ENCODE measurements around the gene SLC8A1. TPM values are rescaled to one million over a fixed set of nuclear protein-coding genes. Genes with fewer than 3 reads are reported as not detected.

SLC8A1 gene
- total RNA-seq, 1 donor from 2014 or later = 18.5 TPM

DNA sequence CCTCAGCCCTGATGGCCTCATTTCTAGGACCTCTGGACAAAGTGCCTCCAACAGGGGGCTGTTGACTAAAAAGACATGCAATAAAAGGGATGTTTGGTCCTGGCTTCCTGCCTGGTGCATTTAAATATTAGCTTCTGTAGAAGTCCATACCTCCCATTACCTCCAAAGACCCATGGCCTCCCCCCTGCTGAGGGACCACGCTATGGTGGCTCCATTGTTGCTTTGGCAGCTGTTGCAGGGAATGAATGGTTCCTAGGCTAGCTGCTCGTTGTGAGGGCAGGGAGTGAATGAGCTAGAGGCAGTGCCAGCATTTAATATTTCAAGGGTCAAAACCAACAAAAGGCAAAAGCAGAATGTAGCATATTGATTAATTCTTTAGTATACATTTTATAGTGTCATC, 285.9 kb downstream of the SLC8A1 start:
- no peak for DNase-seq (ENCODE audit: low spot score)

GRCh38 chr2:40165509-40165844, 286.4 kb downstream of the SLC8A1 start:
- no peak for DNase-seq (ENCODE audit: low spot score)

DNA sequence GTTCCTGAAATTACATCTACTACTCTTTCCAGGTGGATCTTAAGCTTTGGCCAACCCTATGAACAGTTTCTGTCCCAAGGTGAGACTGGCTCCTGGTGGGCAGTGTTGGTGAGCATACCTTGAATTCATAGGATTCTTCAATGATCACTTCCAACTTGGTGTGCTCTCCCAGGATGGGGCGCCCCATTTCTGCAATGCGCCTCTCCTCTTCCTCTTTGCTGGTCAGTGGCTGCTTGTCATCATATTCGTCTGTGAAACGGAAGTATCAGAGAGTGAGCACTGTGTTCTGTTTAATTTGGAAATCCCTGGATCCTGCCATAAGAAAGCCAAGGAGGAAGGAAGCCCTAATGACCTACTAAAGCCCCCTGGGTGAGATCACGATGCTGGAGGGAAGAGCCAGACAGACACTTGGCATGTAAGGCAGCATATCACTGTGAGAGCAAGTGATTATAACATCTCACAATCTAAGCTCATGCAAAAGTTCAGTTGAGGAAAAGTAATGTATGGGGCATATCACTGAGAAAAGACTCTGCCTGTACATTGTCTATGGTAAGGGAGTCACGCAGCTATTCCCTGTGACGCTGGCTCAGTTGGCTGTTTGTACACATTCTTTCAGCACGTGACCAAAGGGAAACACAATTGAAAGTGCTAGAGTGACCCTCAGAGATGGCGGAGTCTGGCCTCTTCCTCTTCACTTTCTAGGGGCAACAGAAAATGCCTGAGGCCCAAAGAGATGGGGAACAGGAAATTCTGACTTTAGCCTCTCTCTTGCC, 287.0 kb downstream of the SLC8A1 start:
- no peak for DNase-seq (ENCODE audit: low spot score)

- no peak for DNase-seq (ENCODE audit: low spot score)
Measured at GRCh38 chr2:40161986-40162385, 289.9 kb downstream of the SLC8A1 start.

GRCh38 chr2:40160751-40161218, 291.1 kb downstream of the SLC8A1 start:
- no peak for DNase-seq (ENCODE audit: low spot score)

DNA sequence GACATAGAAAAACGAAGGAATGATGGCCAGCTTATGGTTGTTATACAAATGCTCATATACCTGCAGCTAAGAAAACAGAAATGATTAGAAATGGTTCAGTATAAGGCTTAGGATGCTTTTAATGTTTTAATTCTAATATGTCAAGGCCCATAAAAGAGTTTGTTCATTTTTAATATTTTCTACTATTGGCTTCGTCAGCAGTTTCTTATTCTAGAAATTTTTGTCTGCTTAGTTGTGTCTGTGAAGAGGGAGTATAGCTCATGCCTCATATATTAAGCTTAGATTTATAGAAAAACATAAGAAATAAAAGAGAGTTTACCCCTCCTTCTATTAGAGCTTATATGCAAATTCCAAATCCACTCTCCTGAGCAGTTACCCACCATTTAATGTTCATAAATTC, 292.6 kb downstream of the SLC8A1 start:
- no peak for DNase-seq (ENCODE audit: low spot score)

DNA sequence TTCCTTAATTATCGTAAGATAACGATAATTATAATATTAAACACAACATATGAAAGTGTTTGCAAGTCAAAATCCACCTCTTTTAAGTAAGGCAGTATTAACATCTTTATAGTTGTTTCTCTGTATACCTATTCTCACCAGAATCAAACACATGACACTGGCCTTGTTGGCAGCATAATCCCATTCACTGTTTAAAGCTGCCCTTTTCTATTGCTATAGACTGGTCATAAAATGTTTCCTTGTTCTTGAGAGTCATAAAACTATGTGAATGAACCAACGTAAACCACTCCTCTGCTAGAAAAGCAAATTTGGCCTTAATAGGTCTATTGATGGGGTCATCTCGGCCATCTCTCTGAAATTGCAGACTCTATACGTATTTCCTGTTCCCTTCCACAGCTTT, 293.1 kb downstream of the SLC8A1 start:
- DNase-seq (ENCODE audit: low spot score) = no peak

- DNase-seq (ENCODE audit: low spot score) = no peak
Measured at GRCh38 chr2:40155728-40156127, 296.2 kb downstream of the SLC8A1 start.

DNA sequence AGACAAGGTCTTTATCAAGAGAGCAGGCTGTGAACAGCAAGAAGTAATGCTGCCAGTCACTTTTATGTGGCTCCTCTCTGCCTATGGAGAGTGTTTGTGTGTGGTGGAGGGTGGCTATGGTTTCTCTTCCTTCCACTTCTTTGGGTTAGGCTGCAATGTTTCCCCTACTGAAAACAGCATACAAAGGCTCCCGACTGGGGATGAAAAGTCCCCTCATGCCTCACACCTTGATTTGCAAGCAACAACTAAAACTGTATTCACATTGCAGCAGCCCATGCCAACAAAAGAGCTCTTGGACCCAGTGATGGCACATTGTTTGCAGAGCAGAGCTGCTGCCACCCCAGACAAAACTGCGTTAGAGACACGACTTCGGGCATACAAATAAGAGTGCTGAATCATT, 301.6 kb downstream of the SLC8A1 start:
- no peak for DNase-seq (ENCODE audit: low spot score)

- DNase-seq (ENCODE audit: low spot score) = no peak
Measured at GRCh38 chr2:40148334-40148733, 303.6 kb downstream of the SLC8A1 start.

- no peak for DNase-seq (ENCODE audit: low spot score)
Measured at GRCh38 chr2:40147360-40147759, 304.5 kb downstream of the SLC8A1 start.

DNA sequence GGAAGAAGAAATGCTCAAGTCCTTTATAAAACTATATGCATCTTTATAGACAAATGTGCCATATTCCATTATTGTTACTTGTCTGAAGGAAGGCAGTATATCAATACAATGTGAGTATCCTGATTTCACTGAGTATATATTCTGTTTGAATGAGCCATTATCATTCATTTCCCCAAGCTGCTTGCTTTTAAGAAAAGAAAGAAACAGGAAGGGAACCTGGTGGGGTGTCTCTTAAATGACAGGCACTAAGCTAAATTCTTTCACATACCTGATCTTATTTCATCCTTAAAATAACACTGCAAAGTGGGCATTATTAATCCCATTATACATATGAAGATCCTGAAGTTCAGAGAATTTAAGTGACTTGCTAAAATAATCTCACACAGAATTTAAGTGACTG, 307.9 kb downstream of the SLC8A1 start:
- DNase-seq (ENCODE audit: low spot score) = no peak

GRCh38 chr2:40138314-40138713, 313.6 kb downstream of the SLC8A1 start:
- no peak for DNase-seq (ENCODE audit: low spot score)

GRCh38 chr2:40131081-40131704, 320.7 kb downstream of the SLC8A1 start:
- DNase-seq (ENCODE audit: low spot score) = no peak

DNA sequence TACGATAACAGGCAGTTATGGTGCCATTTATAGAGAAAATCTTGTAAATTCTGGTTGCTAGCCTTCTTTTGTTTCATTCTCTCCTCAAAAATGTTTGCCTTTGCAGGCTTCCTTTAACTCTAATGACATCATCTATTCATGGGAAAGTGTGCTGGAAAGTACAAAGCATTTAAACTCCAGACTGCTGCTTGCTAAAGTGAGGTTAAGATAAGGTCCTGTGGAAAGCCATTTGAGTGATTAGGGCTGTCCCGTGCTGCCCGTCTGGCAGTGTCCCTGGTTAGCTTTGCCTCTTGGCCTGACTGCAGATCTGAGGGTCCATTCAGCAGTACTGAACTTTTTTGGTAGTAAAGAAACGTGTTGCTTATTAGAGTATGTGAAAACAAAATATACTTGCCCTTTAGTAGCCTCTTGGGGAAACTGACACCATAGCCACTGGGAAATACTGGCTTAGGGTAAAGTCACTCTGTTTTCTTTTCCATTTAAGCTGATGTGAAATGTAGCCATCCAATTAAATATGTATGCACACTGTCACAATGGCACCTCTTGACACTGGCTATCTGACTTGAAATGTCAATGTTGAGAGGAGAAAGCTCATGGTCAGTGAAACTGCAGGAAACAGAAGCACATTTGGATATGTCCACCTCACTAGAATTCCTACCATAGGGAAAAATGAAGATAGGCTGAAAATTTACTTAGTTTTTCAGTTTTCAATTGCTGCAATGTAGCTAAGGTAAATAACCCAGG, 321.5 kb downstream of the SLC8A1 start:
- DNase-seq (ENCODE audit: low spot score) = no peak

- no peak for DNase-seq (ENCODE audit: low spot score)
Measured at GRCh38 chr2:40129725-40130124, 322.2 kb downstream of the SLC8A1 start.

DNA sequence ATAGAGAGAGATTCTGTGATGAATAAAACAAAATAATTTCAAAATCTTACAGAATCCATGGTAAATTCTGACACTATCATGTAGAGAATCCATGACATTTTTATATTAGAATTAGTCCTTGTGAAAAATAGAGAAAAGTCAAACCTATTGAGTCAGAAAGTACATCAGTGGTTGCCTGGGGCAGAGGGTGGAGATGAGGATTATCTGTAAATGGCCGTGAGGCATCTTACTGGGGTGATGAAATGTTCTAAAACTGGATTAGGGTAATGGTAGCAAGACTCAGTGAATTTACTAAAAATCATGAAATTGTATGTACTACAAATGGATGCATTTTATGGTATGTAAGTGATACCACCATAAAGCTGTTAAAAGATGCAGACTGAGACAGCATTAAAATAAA, 323.1 kb downstream of the SLC8A1 start:
- no peak for DNase-seq (ENCODE audit: low spot score)

DNA sequence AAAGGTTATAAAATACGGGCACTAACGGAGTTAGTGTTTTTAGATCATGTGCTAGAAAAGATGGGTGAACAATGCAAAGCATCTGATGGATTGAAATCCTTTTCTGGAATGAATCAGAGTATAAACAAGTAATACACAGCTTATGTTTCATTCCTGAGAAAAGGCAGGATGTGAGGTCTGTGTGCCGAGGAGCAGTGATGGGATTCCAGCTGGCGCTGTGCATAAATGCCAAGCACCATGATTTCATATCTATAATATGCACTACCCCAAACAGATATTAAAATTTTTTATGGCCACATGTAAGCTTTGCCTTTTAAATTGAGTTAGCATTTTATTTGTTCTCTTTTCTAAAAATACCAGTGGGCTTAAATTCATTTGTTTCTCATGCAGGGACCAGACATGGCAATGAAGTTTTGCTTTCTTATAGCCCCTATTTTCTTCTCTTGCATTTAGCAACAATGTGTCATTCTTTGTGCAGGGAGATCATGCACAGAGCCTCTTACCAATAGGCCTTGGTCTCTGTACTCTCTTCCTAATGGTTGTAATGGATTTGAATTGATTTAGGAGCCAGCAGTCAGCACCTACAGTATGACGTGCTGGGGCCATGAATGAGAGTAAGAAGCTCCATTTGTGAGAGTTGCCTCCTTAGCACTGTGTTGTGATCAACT, 323.9 kb downstream of the SLC8A1 start:
- DNase-seq (ENCODE audit: low spot score) = no peak

DNA sequence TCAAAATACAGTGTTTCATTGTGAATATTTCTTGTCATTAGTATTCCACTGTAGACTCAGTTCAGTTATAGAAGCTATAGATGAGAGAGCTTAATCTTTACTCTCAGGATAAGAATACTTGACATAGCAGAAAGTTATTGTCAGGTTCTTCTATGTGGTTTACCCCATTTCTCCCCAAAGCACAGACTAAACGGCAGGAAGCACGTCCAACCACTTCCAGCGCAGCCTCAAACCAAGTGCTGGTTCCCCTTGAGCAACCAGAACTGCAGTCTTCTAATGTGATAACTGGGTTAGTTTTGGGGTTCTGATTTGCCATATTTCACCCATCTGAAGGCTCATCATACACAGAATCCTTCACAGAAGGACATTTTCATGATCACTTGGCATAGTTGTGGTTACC, 324.7 kb downstream of the SLC8A1 start:
- DNase-seq (ENCODE audit: low spot score) = no peak

- no peak for DNase-seq (ENCODE audit: low spot score)
Measured at GRCh38 chr2:40126006-40126405, 325.9 kb downstream of the SLC8A1 start.

GRCh38 chr2:40123746-40124145, 328.1 kb downstream of the SLC8A1 start:
- DNase-seq (ENCODE audit: low spot score) = no peak

DNA sequence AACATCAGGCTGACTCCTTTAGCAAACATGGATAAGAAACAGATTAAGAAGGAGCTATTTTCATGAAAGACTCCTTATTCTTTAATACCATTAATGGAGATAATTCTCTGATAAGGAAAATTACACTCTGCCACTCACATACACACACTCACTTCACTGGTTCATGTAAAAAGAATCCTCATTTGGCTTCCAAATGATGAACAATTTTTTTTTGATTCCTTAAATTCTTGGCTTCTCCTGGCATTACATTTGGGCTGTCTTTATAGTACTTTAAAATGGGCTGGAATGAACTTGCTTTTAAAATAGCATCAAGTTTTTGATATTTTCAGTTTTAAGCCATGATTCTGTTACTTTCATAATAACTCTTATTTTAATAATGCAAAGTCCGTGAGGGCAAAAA, 328.6 kb downstream of the SLC8A1 start:
- DNase-seq (ENCODE audit: low spot score) = no peak

All from mesenteric fat pad (tissue), 1 donor.